GM12878 (cell line): ENCODE data around the gene UBE2F. TPM values are rescaled to one million over a fixed set of nuclear protein-coding genes. Genes with fewer than 3 reads are reported as not detected.

ENCODE experiments used
- ATAC-seq: fragments of 200-7000 bp; cut with Tn5 transposase; 3 replicates; pipeline ENCODE4 v1.9.1; 2020; ENCODE audit warnings: mild to moderate bottlenecking, moderate library complexity
- BruUV-seq: library from RNA; stranded (reverse); fragments of 400-500 nt; replicated peaks from 2 replicates; lab custom pipeline; 2021; lab: Mats Ljungman, UMichigan
- CTCF ChIA-PET: fragments of 300-600 bp; sonication (Branson Sonifier 250); formaldehyde crosslinking; extraction: SDS; loops from one replicate; lab custom pipeline; 2021; ENCODE audit warnings: inconsistent platforms; lab: Yijun Ruan, JAX
- POLR2A ChIA-PET: fragments of 350-600 bp; formaldehyde crosslinking; extraction: SDS; loops from one replicate; lab custom pipeline; 2021; ENCODE audit warnings: inconsistent platforms; lab: Charles Lee
- RAD21 ChIA-PET: fragments of 300-600 bp; sonication (Branson Sonifier 250); formaldehyde crosslinking; loops from one replicate; lab custom pipeline; 2023; ENCODE audit warnings: antibody characterized with exemption; ENCODE audit not compliant: unreplicated experiment; lab: Charles Lee
- SMC1A ChIA-PET: fragments of 300-600 bp; sonication (Branson Sonifier 250); formaldehyde crosslinking; loops from one replicate; lab custom pipeline; 2023; ENCODE audit not compliant: unreplicated experiment, uncharacterized antibody; lab: Charles Lee
- DNase-seq: peaks from one replicate; pipeline ENCODE4 v3.0.0-alpha.2; 2011; ENCODE audit warnings: low read depth, low spot score
- FAIRE-seq: peaks from 3 replicates; lab custom pipeline; 2011; peaks lifted over from hg19 to GRCh38; lab: Jason Lieb, UNC
- H2AFZ ChIP-seq: 2 replicates; pipeline ENCODE4 v1.6.0; 2011; ENCODE audit warnings: low read depth, low read length, control low read depth; ENCODE audit not compliant: control insufficient read depth
- H3K27ac ChIP-seq: 2 replicates; pipeline ENCODE4 v1.5.1; 2011; ENCODE audit warnings: control low read depth; ENCODE audit not compliant: control insufficient read depth, insufficient read depth
- H3K27me3 ChIP-seq, 2 experiments: replicated peaks in 1 of 2; 2 replicates each; pipeline versions ENCODE4 v1.6.0 to v1.6.1; 2011; ENCODE audit warnings: low read length in 1 of 2; ENCODE audit not compliant: control insufficient read depth in 2 of 2, insufficient read depth in 2 of 2
- H3K36me3 ChIP-seq, 2 experiments: 2 replicates each; pipeline ENCODE4 v1.5.1; 2011; ENCODE audit warnings: low read length in 1 of 2; ENCODE audit not compliant: control insufficient read depth in 2 of 2, insufficient read depth in 2 of 2
- H3K4me1 ChIP-seq: 2 replicates; pipeline ENCODE4 v1.6.1; 2011; ENCODE audit warnings: mild to moderate bottlenecking, low read length, moderate library complexity, mixed read lengths; ENCODE audit not compliant: control insufficient read depth, insufficient read depth
- H3K4me2 ChIP-seq: 2 replicates; pipeline ENCODE4 v1.6.0; 2011; ENCODE audit warnings: control low read depth; ENCODE audit not compliant: control insufficient read depth, insufficient read depth
- H3K4me3 ChIP-seq: fragments of 200-600 bp; sonication (generic); 2 replicates; pipeline ENCODE4 v1.5.1; 2016
- H3K79me2 ChIP-seq: 2 replicates; pipeline ENCODE4 v1.6.0; 2011; ENCODE audit warnings: low read length; ENCODE audit not compliant: control insufficient read depth, insufficient read depth
- H3K9ac ChIP-seq: 2 replicates; pipeline ENCODE4 v1.8.0; 2011; ENCODE audit warnings: low read length, control low read depth, mixed read lengths; ENCODE audit not compliant: control insufficient read depth, insufficient read depth
- H3K9me3 ChIP-seq: replicated peaks from 3 replicates; pipeline ENCODE4 v1.5.1; 2011; ENCODE audit warnings: mild to moderate bottlenecking, low read length; ENCODE audit not compliant: control insufficient read depth, insufficient read depth
- H4K20me1 ChIP-seq: 2 replicates; pipeline ENCODE4 v1.6.0; 2011; ENCODE audit not compliant: control insufficient read depth, insufficient read depth
- EZH2 ChIP-seq: IDR thresholded peaks from 2 replicates; pipeline ENCODE4 v1.6.1; 2012; ENCODE audit warnings: low read depth, mild to moderate bottlenecking, control low read depth, inconsistent platforms, low read length, borderline replicate concordance; ENCODE audit not compliant: control insufficient read depth
- FOXM1 ChIP-seq: IDR thresholded peaks from 2 replicates; pipeline ENCODE4 v1.6.1; 2012; ENCODE audit warnings: low read depth, mild to moderate bottlenecking, inconsistent platforms, low read length, moderate library complexity
- IKZF2 ChIP-seq, 2 experiments: fragments of 450-650 bp; IDR thresholded peaks; 2 replicates each; pipeline ENCODE4 v1.6.1; 2017; ENCODE audit warnings: mild to moderate bottlenecking in 2 of 2, moderate library complexity in 2 of 2
- NFXL1 ChIP-seq: fragments of 450-650 bp; IDR thresholded peaks from 2 replicates; pipeline ENCODE4 v1.6.1; 2017; ENCODE audit warnings: antibody characterized with exemption, mild to moderate bottlenecking, borderline replicate concordance
- NFYA ChIP-seq: IDR thresholded peaks from 2 replicates; pipeline ENCODE4 v1.6.1; 2011; ENCODE audit warnings: low read depth, mild to moderate bottlenecking, low read length, improper control_type of control experiment, borderline replicate concordance
- NR2C1 ChIP-seq: fragments of 450-650 bp; IDR thresholded peaks from 2 replicates; pipeline ENCODE4 v1.6.1; 2017; ENCODE audit warnings: antibody characterized with exemption, mild to moderate bottlenecking, moderate library complexity
- NR2F1 ChIP-seq: fragments of 450-650 bp; conservative IDR thresholded peaks from 2 replicates; pipeline ENCODE4 v1.6.1; 2017; ENCODE audit warnings: mild to moderate bottlenecking
- SIN3A ChIP-seq: IDR thresholded peaks from 2 replicates; pipeline ENCODE4 v1.6.1; 2012; ENCODE audit warnings: low read depth, low read length, improper control_type of control experiment
- ZNF622 ChIP-seq: fragments of 450-650 bp; IDR thresholded peaks from 2 replicates; pipeline ENCODE4 v1.6.1; 2017; ENCODE audit warnings: mild to moderate bottlenecking, inconsistent platforms
- WGBS: methylation state at CpG from one replicate; pipeline ENCODE4 v1.1.6; 2016; ENCODE audit warnings: low lambda C conversion rate; ENCODE audit not compliant: insufficient replicate concordance, insufficient coverage; ENCODE audit errors: missing lambda C conversion rate; 5-methylcytosine and 5-hydroxymethylcytosine counted together
- in situ Hi-C: fragments of 300-500 bp; cut with MboI; formaldehyde crosslinking; loops from 9 replicates; pipeline ENCODE4 v1.14.3; 2018; ENCODE audit warnings: mixed read lengths
- intact Hi-C: fragments of 100-400 bp; cut with micrococcal nuclease; formaldehyde crosslinking; loops from one replicate; pipeline ENCODE4 v1.14.2; 2022; ENCODE audit not compliant: unreplicated experiment
- polyA plus RNA-seq, 11 experiments: library from polyadenylated mRNA; depleted of rRNA in 4 of 11; unstranded in 6 of 11; stranded (reverse) in 5 of 11; fragments of >200 nt; fragmentation: Nextera tagmentation in 4 of 11; fragmentation: Illumina TruSeq in 1 of 11; extraction: Ambion mirVana in 4 of 11; extraction: Trizol in 1 of 11; gene quantifications; 1 replicate in 1 of 11; 2 replicates in 10 of 11; pipeline versions ENCODE4 v1.2.1 to v1.2.3, GENCODE V29; 2011 to 2016; ENCODE audit warnings: inconsistent platforms in 2 of 11, missing spikeins in 2 of 11, low read depth in 1 of 11
- total RNA-seq, 4 experiments: library from RNA; depleted of rRNA in 3 of 4; stranded (reverse); fragments of >200 nt in 3 of 4; fragmentation: Illumina TruSeq in 1 of 4; extraction: Trizol in 1 of 4; gene quantifications; 2 replicates each; pipeline versions ENCODE4 v1.2.1 to v1.2.3, GENCODE V29; 2013 to 2021
- TF ChIP-seq, protein P1 (sequence below): fragments of 450-650 bp; IDR thresholded peaks from 2 replicates; pipeline ENCODE4 v1.6.1; 2017; ENCODE audit warnings: mild to moderate bottlenecking, moderate library complexity
- TF ChIP-seq, protein P2 (sequence below): fragments of 450-650 bp; formaldehyde crosslinking; IDR thresholded peaks from 2 replicates; pipeline ENCODE4 v1.5.0; 2022; ENCODE audit warnings: mild to moderate bottlenecking, missing genetic modification characterization
- TF ChIP-seq, protein P3 (sequence below): fragments of 450-650 bp; IDR thresholded peaks from 2 replicates; pipeline ENCODE4 v1.6.1; 2016; ENCODE audit warnings: mild to moderate bottlenecking
- TF ChIP-seq, protein P4 (sequence below): fragments of 450-650 bp; IDR thresholded peaks from 2 replicates; pipeline ENCODE4 v1.6.1; 2018; ENCODE audit warnings: mild to moderate bottlenecking, low read depth, moderate library complexity; ENCODE audit not compliant: partially characterized antibody

The UBE2F gene
- total and polyA plus RNA-seq, 10 of the 15 experiments (the other 5 are each of a cell fraction or from before 2014, with no cell fraction given), result 12.3 to 64.4 (median 31.5) TPM

DNA sequence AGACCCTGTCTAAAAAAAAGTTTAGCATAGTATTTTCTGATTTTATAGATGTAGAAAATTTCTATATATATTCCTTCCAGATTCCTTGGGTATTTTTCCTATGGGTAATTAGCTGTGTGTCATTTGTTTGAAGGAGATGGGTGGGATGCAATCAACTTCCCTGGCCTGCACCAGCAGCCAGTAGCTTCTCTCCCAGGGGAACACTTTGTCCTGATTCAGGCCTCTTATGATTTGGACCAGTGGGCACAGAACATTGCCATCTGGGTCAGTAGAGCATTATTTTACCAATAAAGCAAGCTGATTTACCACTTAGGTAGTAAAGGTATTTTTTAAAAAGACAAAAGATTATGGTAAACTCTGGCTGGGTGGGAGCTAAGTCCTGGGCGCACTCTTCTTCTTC lies 26.9 kb downstream of the UBE2F start:
- H3K36me3 ChIP-seq, result no peaks in the 10 kb centered on the region
- intact Hi-C loops (no loop called here), in situ Hi-C loops (no loop called here)
- FAIRE-seq, result no peak
- 100% methylated on average over 1 of the region's 1 CpG for WGBS
- SMC1A ChIA-PET, result interaction anchor here (0.8 to 1.1 kb wide), 2 partner anchors 15 to 71 kb away, joined by 3 read pairs; no protein-coding TSS in a partner anchor
- H3K4me2 ChIP-seq, result no peak overlapping the region
- H3K79me2 ChIP-seq, result no peaks in the 10 kb centered on the region
- H3K4me3 ChIP-seq, result no peak overlapping the region
- DNase-seq, result no peak
- no peak overlapping the region for H3K27ac ChIP-seq
- no peaks in the 10 kb centered on the region for H3K27me3 ChIP-seq
- TF ChIP-seq NR2C1 (no peak), EZH2 (no peak), SIN3A (no peak), ZNF622 (no peak), FOXM1 (no peak), NFXL1 (no peak), NFYA (no peak), NR2F1 (no peak), IKZF2 (IDR thresholded peaks at IDR 0.05) (no peak)
- TF ChIP-seq, protein P1, sequence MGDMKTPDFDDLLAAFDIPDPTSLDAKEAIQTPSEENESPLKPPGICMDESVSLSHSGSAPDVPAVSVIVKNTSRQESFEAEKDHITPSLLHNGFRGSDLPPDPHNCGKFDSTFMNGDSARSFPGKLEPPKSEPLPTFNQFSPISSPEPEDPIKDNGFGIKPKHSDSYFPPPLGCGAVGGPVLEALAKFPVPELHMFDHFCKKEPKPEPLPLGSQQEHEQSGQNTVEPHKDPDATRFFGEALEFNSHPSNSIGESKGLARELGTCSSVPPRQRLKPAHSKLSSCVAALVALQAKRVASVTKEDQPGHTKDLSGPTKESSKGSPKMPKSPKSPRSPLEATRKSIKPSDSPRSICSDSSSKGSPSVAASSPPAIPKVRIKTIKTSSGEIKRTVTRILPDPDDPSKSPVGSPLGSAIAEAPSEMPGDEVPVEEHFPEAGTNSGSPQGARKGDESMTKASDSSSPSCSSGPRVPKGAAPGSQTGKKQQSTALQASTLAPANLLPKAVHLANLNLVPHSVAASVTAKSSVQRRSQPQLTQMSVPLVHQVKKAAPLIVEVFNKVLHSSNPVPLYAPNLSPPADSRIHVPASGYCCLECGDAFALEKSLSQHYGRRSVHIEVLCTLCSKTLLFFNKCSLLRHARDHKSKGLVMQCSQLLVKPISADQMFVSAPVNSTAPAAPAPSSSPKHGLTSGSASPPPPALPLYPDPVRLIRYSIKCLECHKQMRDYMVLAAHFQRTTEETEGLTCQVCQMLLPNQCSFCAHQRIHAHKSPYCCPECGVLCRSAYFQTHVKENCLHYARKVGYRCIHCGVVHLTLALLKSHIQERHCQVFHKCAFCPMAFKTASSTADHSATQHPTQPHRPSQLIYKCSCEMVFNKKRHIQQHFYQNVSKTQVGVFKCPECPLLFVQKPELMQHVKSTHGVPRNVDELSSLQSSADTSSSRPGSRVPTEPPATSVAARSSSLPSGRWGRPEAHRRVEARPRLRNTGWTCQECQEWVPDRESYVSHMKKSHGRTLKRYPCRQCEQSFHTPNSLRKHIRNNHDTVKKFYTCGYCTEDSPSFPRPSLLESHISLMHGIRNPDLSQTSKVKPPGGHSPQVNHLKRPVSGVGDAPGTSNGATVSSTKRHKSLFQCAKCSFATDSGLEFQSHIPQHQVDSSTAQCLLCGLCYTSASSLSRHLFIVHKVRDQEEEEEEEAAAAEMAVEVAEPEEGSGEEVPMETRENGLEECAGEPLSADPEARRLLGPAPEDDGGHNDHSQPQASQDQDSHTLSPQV, result no peak
- TF ChIP-seq, protein P2, sequence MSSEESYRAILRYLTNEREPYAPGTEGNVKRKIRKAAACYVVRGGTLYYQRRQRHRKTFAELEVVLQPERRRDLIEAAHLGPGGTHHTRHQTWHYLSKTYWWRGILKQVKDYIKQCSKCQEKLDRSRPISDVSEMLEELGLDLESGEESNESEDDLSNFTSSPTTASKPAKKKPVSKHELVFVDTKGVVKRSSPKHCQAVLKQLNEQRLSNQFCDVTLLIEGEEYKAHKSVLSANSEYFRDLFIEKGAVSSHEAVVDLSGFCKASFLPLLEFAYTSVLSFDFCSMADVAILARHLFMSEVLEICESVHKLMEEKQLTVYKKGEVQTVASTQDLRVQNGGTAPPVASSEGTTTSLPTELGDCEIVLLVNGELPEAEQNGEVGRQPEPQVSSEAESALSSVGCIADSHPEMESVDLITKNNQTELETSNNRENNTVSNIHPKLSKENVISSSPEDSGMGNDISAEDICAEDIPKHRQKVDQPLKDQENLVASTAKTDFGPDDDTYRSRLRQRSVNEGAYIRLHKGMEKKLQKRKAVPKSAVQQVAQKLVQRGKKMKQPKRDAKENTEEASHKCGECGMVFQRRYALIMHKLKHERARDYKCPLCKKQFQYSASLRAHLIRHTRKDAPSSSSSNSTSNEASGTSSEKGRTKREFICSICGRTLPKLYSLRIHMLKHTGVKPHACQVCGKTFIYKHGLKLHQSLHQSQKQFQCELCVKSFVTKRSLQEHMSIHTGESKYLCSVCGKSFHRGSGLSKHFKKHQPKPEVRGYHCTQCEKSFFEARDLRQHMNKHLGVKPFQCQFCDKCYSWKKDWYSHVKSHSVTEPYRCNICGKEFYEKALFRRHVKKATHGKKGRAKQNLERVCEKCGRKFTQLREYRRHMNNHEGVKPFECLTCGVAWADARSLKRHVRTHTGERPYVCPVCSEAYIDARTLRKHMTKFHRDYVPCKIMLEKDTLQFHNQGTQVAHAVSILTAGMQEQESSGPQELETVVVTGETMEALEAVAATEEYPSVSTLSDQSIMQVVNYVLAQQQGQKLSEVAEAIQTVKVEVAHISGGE (CRISPR knock-in tag), result no peak
- TF ChIP-seq, protein P3, sequence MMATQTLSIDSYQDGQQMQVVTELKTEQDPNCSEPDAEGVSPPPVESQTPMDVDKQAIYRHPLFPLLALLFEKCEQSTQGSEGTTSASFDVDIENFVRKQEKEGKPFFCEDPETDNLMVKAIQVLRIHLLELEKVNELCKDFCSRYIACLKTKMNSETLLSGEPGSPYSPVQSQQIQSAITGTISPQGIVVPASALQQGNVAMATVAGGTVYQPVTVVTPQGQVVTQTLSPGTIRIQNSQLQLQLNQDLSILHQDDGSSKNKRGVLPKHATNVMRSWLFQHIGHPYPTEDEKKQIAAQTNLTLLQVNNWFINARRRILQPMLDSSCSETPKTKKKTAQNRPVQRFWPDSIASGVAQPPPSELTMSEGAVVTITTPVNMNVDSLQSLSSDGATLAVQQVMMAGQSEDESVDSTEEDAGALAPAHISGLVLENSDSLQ, result no peak
- TF ChIP-seq, protein P4, sequence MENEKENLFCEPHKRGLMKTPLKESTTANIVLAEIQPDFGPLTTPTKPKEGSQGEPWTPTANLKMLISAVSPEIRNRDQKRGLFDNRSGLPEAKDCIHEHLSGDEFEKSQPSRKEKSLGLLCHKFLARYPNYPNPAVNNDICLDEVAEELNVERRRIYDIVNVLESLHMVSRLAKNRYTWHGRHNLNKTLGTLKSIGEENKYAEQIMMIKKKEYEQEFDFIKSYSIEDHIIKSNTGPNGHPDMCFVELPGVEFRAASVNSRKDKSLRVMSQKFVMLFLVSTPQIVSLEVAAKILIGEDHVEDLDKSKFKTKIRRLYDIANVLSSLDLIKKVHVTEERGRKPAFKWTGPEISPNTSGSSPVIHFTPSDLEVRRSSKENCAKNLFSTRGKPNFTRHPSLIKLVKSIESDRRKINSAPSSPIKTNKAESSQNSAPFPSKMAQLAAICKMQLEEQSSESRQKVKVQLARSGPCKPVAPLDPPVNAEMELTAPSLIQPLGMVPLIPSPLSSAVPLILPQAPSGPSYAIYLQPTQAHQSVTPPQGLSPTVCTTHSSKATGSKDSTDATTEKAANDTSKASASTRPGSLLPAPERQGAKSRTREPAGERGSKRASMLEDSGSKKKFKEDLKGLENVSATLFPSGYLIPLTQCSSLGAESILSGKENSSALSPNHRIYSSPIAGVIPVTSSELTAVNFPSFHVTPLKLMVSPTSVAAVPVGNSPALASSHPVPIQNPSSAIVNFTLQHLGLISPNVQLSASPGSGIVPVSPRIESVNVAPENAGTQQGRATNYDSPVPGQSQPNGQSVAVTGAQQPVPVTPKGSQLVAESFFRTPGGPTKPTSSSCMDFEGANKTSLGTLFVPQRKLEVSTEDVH, result no peak
- RAD21 ChIA-PET, result no interaction called here
- BruUV-seq, result no TSS peak
- no peaks in the 10 kb centered on the region for H4K20me1 ChIP-seq
- no peaks in the 10 kb centered on the region for H3K4me1 ChIP-seq
- H2AFZ ChIP-seq, result no peak overlapping the region
- no peak for ATAC-seq
- POLR2A ChIA-PET, result no interaction called here
- H3K9me3 ChIP-seq, result no peaks in the 10 kb centered on the region
- CTCF ChIA-PET, result interaction anchor here (0.6 to 1.4 kb wide), 2 partner anchors 13 to 480 kb away, joined by 4 to 6 read pairs; no protein-coding TSS in a partner anchor
- H3K9ac ChIP-seq, result no peak overlapping the region
